ENCODE measurements around the gene PHC2.
"Not testable (repeated sequence)": the region's sequence is repeated elsewhere in the genome, so short reads cannot be mapped to it uniquely, and the experiment has no call there.

Gene PHC2

GRCh38 chr1:33309351-33309750 lies 121.5 kb downstream of the PHC2 start:
- DNase-seq, result not testable (repeated sequence)

- no peak for DNase-seq
Observed at GRCh38 chr1:33307494-33307864, 123.4 kb downstream of the PHC2 start.

- DNase-seq, result no peak
Observed at GRCh38 chr1:33306653-33307493, 124.0 kb downstream of the PHC2 start.

- no peak for DNase-seq
Observed at GRCh38 chr1:33305816-33306652, 124.9 kb downstream of the PHC2 start.

GRCh38 chr1:33305016-33305415 lies 125.9 kb downstream of the PHC2 start:
- no peak for DNase-seq

- DNase-seq, result peak; percentile 23 to 24
Observed at GRCh38 chr1:33302325-33302724, 128.6 kb downstream of the PHC2 start.

- DNase-seq, result no peak
Observed at GRCh38 chr1:33301273-33301984, 129.5 kb downstream of the PHC2 start.

GRCh38 chr1:33300673-33301072 lies 130.2 kb downstream of the PHC2 start:
- DNase-seq, result no peak

- DNase-seq, result no peak
Observed at GRCh38 chr1:33299461-33300155, 131.3 kb downstream of the PHC2 start.

GRCh38 chr1:33298623-33299277 lies 132.1 kb downstream of the PHC2 start:
- DNase-seq, result peak; percentile 73 to 76

GRCh38 chr1:33297911-33298622 lies 132.8 kb downstream of the PHC2 start:
- DNase-seq, result no peak

- DNase-seq, result no peak
Observed at GRCh38 chr1:33296824-33297223, 134.1 kb downstream of the PHC2 start.

- no peak for DNase-seq
Observed at GRCh38 chr1:33296082-33296458, 134.8 kb downstream of the PHC2 start.

GRCh38 chr1:33295450-33296081 lies 135.3 kb downstream of the PHC2 start:
- peak; percentile 91 to 92 for DNase-seq

- no peak for DNase-seq
Observed at GRCh38 chr1:33295023-33295422, 135.9 kb downstream of the PHC2 start.

GRCh38 chr1:33294071-33295010 lies 136.6 kb downstream of the PHC2 start:
- no peak for DNase-seq

- no peak for DNase-seq
Observed at GRCh38 chr1:33292726-33293340, 138.1 kb downstream of the PHC2 start.

- DNase-seq, result not testable (repeated sequence)
Observed at GRCh38 chr1:33290615-33291014, 140.3 kb downstream of the PHC2 start.

- no peak for DNase-seq
Observed at GRCh38 chr1:33289858-33290154, 141.1 kb downstream of the PHC2 start.

Measured in activated CD4-positive, alpha-beta T cell treated with anti-CD3 and anti-CD28 coated beads, Interleukin-2, amount 50 U/mL, for 48 hours (primary cell).